Measurements from ENCODE around the gene HDGFL3. TPM values are rescaled to one million over a fixed set of nuclear protein-coding genes. Genes with fewer than 3 reads are reported as not detected.

Gene HDGFL3
- total and polyA plus RNA-seq, 2 donors (not counting 1 experiment from before 2014, with no cell fraction given), result 0.12 to 2.5 TPM

DNA sequence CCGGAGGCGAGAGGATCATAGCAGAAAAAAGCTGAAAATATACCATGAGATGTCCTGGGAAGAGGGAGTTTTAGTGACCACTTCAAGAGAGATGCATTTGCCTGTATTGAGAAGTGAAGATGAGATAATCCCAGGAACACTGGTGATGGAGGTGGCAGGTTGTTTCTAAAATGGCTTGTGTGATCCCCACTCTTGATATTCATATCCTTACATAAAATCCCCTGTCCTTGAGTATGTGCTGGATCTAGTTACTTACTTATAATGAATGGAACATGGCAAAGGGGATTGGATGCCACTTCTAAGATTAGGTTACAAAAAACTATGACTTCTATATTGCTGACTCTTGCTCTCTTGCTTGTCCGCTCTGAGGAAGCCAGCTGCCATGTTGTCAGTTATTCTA, 22.1 kb downstream of the HDGFL3 start:
- Mint-ChIP-seq H3K4me3 (no peak overlapping the region), H3K4me1 (no peaks in the 10 kb centered on the region), H3K27ac (no peak overlapping the region), H3K9me3 (ENCODE audit: insufficient read depth) (no peaks in the 10 kb centered on the region), H3K27me3 (no peaks in the 10 kb centered on the region)
- Histone ChIP-seq H3K4me3 (ENCODE audit: control extremely low read depth in 1 of 5, extremely low read depth in 1 of 5, insufficient read depth in 1 of 5, low read depth in 2 of 5, low read length in 4 of 5) (no peak overlapping the region), H3K79me2 (ENCODE audit: control insufficient read depth, insufficient read depth, low read length) (no peaks in the 10 kb centered on the region), H3K4me2 (replicated peaks; ENCODE audit: low read depth, low read length, poor library complexity, severe bottlenecking) (no peak overlapping the region), H3K9ac (ENCODE audit: low read length) (no peak overlapping the region), H3K27me3 (replicated peaks in 1 of 4; ENCODE audit: control extremely low read depth in 1 of 4, control insufficient read depth in 3 of 4, insufficient read depth in 4 of 4, low read length in 3 of 4) (no peaks in the 10 kb centered on the region), H2AFZ (ENCODE audit: insufficient read depth, low read depth, low read length, poor library complexity, severe bottlenecking) (no peak overlapping the region), H3K9me3 (ENCODE audit: control extremely low read depth in 1 of 3, control insufficient read depth in 2 of 3, insufficient read depth in 1 of 3, low read length in 2 of 3) (no peaks in the 10 kb centered on the region), H3K36me3 (replicated peaks in 1 of 2; ENCODE audit: control extremely low read depth in 1 of 2, control insufficient read depth in 1 of 2, extremely low read depth in 1 of 2, insufficient read depth in 2 of 2, low read length in 1 of 2) (no peaks in the 10 kb centered on the region), H4K20me1 (ENCODE audit: control insufficient read depth, insufficient read depth, low read length, poor library complexity, severe bottlenecking) (no peaks in the 10 kb centered on the region), H3K27ac (ENCODE audit: low read length in 2 of 2) (no peak overlapping the region), H3K4me1 (ENCODE audit: control insufficient read depth in 2 of 2, insufficient read depth in 2 of 2, low read length in 2 of 2) (no peaks in the 10 kb centered on the region)
- 100% methylated on average over 3 of the region's 3 CpGs for WGBS (ENCODE audit: insufficient coverage)
- intact Hi-C loops (cut with micrococcal nuclease), result no loop called here
- ATAC-seq (ENCODE audit: low read depth) (no peak), DNase-seq (no peak)
- ChIA-PET CTCF (no interaction called here), POLR2A (no interaction called here)
- TF ChIP-seq, protein P1, sequence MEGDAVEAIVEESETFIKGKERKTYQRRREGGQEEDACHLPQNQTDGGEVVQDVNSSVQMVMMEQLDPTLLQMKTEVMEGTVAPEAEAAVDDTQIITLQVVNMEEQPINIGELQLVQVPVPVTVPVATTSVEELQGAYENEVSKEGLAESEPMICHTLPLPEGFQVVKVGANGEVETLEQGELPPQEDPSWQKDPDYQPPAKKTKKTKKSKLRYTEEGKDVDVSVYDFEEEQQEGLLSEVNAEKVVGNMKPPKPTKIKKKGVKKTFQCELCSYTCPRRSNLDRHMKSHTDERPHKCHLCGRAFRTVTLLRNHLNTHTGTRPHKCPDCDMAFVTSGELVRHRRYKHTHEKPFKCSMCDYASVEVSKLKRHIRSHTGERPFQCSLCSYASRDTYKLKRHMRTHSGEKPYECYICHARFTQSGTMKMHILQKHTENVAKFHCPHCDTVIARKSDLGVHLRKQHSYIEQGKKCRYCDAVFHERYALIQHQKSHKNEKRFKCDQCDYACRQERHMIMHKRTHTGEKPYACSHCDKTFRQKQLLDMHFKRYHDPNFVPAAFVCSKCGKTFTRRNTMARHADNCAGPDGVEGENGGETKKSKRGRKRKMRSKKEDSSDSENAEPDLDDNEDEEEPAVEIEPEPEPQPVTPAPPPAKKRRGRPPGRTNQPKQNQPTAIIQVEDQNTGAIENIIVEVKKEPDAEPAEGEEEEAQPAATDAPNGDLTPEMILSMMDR (IDR thresholded peaks at IDR 0.05), result no peak
- no peak for TF ChIP-seq EZH2 (IDR thresholded peaks at IDR 0.05; ENCODE audit: borderline replicate concordance, insufficient read depth, low read depth, low read length, poor library complexity, severe bottlenecking)

- Histone ChIP-seq H3K9me3 (ENCODE audit: control extremely low read depth in 1 of 3, control insufficient read depth in 2 of 3, insufficient read depth in 1 of 3, low read length in 2 of 3) (no peaks in the 10 kb centered on the region), H4K20me1 (ENCODE audit: control insufficient read depth, insufficient read depth, low read length, poor library complexity, severe bottlenecking) (no peaks in the 10 kb centered on the region), H3K79me2 (ENCODE audit: control insufficient read depth, insufficient read depth, low read length) (no peaks in the 10 kb centered on the region), H3K27ac (ENCODE audit: low read length in 2 of 2) (no peak overlapping the region), H3K4me3 (ENCODE audit: control extremely low read depth in 1 of 5, extremely low read depth in 1 of 5, insufficient read depth in 1 of 5, low read depth in 2 of 5, low read length in 4 of 5) (no peak overlapping the region), H3K9ac (ENCODE audit: low read length) (no peak overlapping the region), H2AFZ (ENCODE audit: insufficient read depth, low read depth, low read length, poor library complexity, severe bottlenecking) (no peak overlapping the region), H3K4me1 (ENCODE audit: control insufficient read depth in 2 of 2, insufficient read depth in 2 of 2, low read length in 2 of 2) (no peaks in the 10 kb centered on the region), H3K27me3 (replicated peaks in 1 of 4; ENCODE audit: control extremely low read depth in 1 of 4, control insufficient read depth in 3 of 4, insufficient read depth in 4 of 4, low read length in 3 of 4) (no peaks in the 10 kb centered on the region), H3K36me3 (replicated peaks in 1 of 2; ENCODE audit: control extremely low read depth in 1 of 2, control insufficient read depth in 1 of 2, extremely low read depth in 1 of 2, insufficient read depth in 2 of 2, low read length in 1 of 2) (no peaks in the 10 kb centered on the region), H3K4me2 (replicated peaks; ENCODE audit: low read depth, low read length, poor library complexity, severe bottlenecking) (no peak overlapping the region)
- Mint-ChIP-seq H3K9me3 (ENCODE audit: insufficient read depth) (no peaks in the 10 kb centered on the region), H3K27ac (no peak overlapping the region), H3K4me1 (no peaks in the 10 kb centered on the region), H3K27me3 (peaks cover 5% of the 10 kb centered on the region), H3K4me3 (no peak overlapping the region)
- ChIA-PET POLR2A (no interaction called here), CTCF (no interaction called here)
- TF ChIP-seq, protein P1 (IDR thresholded peaks at IDR 0.05), result no peak
- TF ChIP-seq EZH2 (IDR thresholded peaks at IDR 0.05; ENCODE audit: borderline replicate concordance, insufficient read depth, low read depth, low read length, poor library complexity, severe bottlenecking), result no peak
- intact Hi-C loops (cut with micrococcal nuclease), result no loop called here
- WGBS (ENCODE audit: insufficient coverage), result no CpG with 5 or more reads among the region's 3 CpGs
- DNase-seq (no peak), ATAC-seq (ENCODE audit: low read depth) (no peak)
Measured at GRCh38 chr15:83178869-83179325, 28.7 kb downstream of the HDGFL3 start.
